HG02981 (cell line): ENCODE measurements around the gene DGKQ.
"Not testable (repeated sequence)": the region's sequence is repeated elsewhere in the genome, so short reads cannot be mapped to it uniquely, and the experiment has no call there.

ENCODE experiments used
- ATAC-seq: cut with Tn5 transposase; IDR thresholded peaks from one replicate; pipeline ENCODE4 v1.9.1; 2021; ENCODE audit warnings: mild to moderate bottlenecking, moderate library complexity; ENCODE audit not compliant: unreplicated experiment

Gene DGKQ

GRCh38 chr4:1010395-1011021, 37.1 kb upstream of the DGKQ start:
- no peak for ATAC-seq

- peak; percentile 39 for ATAC-seq
Measured at GRCh38 chr4:1009542-1010394, 36.4 kb upstream of the DGKQ start.

- no peak for ATAC-seq
Measured at GRCh38 chr4:1008840-1009541, 35.6 kb upstream of the DGKQ start.

GRCh38 chr4:1006856-1007255, 33.5 kb upstream of the DGKQ start:
- no peak for ATAC-seq

- no peak for ATAC-seq
Measured at GRCh38 chr4:1004557-1005485, 31.5 kb upstream of the DGKQ start.

- ATAC-seq = no peak
Measured at GRCh38 chr4:1004071-1004418, 30.7 kb upstream of the DGKQ start.

- no peak for ATAC-seq
Measured at GRCh38 chr4:1003271-1004070, 30.1 kb upstream of the DGKQ start.

GRCh38 chr4:1002631-1003251, 29.4 kb upstream of the DGKQ start:
- no peak for ATAC-seq

- ATAC-seq = no peak
Measured at GRCh38 chr4:1002131-1002630, 28.8 kb upstream of the DGKQ start.

- ATAC-seq = no peak
Measured at GRCh38 chr4:1001561-1002130, 28.3 kb upstream of the DGKQ start.

- no peak for ATAC-seq
Measured at GRCh38 chr4:1000686-1001260, 27.4 kb upstream of the DGKQ start.

GRCh38 chr4:999882-1000425, 26.6 kb upstream of the DGKQ start:
- no peak for ATAC-seq

GRCh38 chr4:999240-999863, 26.0 kb upstream of the DGKQ start:
- ATAC-seq = not testable (repeated sequence)

- no peak for ATAC-seq
Measured at GRCh38 chr4:998096-998691, 24.8 kb upstream of the DGKQ start.

- no peak for ATAC-seq
Measured at GRCh38 chr4:997375-998071, 24.2 kb upstream of the DGKQ start.

- ATAC-seq = no peak
Measured at GRCh38 chr4:996997-997374, 23.6 kb upstream of the DGKQ start.
